ENCODE results near the gene DOCK6.

DOCK6 gene

DNA sequence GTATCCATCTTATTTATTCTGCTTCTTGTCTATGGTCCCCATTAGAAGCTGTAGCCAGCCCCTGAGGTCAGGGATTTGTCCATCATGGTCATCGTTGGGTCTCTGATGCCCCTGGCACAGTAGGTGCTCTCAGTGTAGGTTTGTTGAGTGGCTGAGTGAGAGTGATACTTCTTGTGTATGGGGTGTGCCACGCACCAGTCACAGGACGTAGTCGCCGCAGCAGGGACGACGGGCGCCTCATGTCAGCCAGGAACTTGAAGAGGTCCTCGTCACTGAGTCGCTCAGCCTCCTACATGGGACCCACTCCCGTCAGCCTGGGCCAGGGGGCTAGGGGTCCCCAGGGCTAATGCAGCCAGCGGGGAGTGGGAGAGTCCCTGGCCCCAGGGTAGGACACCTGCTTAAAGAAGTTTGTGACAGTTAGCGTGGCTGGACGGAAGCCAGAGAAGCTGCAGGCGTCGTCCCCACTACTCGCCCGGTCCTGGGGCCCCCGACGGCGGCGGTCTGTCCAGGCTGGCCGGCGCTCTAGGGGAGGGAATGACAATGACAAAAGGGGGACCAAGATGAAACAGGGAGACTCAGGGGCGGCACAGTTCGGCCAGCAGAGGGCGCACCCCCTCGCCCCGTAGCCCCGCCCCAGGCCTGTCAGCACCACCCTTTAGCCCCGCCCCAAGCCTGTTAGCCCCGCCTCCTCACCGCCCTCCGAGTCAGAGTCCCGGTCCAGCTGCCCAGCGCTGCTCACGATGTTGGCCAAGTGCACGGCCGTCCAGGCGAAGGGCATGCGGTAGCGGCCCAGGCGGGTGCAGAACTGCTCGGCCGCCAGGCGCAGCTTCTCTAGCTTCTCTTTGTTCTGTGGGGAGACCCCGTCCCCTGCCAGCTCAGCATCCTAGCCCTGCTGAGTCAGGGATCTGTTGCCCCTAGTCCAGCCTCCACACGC is 19.2 kb downstream of the DOCK6 start:
- DNase-seq: peak; percentile 58

DNA sequence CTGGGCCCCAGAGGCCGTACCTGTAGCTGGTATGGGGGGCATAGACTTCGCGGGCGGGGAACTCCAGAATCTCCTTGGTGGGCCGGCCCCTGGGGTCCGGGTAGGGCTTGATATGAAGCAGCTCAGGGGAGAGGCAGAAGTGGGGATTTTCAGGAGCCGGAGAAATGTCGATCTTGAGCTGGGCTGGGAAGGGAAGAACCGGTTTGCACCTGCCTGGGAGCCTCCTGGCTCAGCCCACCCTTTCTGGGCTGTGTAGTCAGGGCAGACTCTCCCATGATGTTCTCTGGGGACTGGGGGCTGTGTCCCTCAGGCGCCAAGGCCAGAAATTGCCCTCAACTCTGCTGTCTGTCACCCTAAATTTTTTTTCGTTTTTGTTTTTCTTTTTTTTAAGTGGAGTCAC is 20.3 kb downstream of the DOCK6 start:
- DNase-seq: no peak

DNA sequence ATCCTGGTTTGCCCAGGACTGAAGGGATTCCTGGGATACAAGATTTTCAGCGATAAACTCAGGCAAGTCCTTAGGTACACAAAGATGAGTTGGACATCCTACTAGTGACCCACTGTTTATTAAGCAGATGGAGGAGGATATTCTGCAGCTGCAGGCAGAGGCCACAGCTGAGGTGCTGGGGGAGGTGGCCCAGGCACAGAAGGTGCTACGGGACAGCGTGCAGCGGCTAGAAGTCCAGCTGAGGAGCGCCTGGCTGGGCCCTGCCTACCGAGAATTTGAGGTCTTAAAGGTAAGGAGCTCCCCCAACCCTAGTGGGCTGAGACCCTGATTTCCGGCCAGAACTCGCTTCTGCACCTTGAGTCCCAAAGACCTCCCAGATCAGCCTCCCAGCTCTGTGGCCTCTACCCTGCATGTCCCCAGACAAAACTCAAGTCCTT is 22.3 kb downstream of the DOCK6 start:
- DNase-seq: no peak

DNA sequence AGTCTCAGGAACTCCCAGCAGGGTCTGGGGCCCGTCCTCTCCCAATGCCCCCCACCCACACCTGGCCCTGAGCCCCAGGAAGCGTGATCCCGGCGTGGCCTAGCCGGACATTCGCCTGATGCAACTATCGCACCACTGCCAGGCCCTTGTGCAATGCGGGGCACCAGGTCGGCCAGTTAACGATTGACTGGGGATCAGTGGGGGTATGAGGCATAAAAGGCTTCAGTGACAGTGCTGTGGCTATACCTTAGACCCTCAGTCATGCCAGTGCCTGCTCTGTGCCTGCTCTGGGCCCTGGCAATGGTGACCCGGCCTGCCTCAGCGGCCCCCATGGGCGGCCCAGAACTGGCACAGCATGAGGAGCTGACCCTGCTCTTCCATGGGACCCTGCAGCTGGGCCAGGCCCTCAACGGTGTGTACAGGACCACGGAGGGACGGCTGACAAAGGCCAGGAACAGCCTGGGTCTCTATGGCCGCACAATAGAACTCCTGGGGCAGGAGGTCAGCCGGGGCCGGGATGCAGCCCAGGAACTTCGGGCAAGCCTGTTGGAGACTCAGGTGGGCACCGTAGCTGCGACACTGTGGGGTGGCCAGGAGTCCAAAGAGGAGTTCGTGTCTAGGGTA is 22.8 kb downstream of the DOCK6 start, which contains the start of gene ANGPTL8:
Gene ANGPTL8, plus strand, starts transcription at position 243 of the 624 bp plus-strand sequence. Its CDS starts 19 bp downstream, at position 262.
- DNase-seq: no peak

DNA sequence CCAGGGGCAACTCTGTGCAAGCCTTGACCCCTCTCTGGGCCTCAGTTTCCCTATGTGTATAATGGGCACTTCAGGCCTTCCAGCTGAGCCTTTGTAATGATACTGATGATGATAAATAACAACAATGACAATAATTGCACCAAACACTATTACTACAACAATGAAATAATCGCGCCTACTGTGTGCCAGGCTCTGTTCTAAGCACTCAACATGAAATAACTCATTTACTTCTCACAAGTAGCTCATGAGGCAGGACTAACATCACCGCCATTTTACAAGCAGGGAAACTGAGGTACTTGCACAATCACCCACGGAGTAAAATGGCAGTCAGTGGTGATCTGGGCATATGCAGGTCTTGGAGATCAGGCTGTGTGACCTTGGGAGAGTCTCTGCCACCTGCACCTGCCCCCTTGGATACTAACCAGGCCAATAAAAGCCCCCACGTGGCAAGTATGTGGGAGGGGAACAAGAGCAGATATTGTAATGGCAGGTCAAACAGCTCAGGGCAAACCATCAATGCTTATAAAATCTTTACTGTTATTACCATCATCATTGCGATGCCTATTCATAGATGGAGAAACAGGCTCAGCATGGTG is 23.4 kb downstream of the DOCK6 start:
- DNase-seq: no peak

DNA sequence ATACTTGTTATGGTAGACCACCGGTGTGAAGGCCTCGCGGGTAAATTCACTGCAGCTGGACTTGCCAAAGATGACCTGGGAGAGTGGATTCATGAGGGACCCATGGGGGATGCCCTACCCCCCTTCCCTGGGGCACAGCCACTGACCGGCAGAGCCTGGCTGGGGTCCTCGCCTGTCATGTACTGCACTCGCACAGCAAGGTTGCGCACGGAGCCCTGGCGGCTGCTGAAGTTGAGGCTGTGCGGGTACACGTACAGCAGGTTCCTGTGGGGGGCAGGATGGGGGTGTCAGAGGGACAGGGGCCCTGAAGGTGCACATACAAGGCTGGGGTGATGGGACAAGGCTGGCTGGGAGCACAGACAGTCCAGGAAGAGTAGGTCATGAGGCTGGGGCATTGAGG is 24.3 kb downstream of the DOCK6 start:
- no peak for DNase-seq

DNA sequence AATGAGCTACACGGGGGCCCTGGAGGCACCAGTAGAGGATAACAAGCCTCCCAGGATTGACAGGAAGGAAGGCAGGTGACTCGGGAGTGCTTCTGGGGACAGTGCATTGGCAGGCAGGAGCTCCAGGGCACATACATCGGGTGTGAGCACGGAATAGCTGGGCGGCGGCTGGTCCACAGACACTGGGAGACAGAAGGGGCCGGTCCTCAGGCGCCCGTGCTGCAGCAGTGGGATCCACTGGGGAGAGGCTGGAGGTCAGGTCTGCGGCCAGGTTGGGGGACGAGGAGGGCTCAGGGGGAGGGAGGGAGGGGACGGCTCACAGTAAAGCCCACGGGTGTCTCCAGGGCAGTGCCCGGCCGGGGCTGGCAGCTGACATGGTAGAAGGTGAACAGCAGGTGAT is 25.0 kb downstream of the DOCK6 start:
- no peak for DNase-seq

DNA sequence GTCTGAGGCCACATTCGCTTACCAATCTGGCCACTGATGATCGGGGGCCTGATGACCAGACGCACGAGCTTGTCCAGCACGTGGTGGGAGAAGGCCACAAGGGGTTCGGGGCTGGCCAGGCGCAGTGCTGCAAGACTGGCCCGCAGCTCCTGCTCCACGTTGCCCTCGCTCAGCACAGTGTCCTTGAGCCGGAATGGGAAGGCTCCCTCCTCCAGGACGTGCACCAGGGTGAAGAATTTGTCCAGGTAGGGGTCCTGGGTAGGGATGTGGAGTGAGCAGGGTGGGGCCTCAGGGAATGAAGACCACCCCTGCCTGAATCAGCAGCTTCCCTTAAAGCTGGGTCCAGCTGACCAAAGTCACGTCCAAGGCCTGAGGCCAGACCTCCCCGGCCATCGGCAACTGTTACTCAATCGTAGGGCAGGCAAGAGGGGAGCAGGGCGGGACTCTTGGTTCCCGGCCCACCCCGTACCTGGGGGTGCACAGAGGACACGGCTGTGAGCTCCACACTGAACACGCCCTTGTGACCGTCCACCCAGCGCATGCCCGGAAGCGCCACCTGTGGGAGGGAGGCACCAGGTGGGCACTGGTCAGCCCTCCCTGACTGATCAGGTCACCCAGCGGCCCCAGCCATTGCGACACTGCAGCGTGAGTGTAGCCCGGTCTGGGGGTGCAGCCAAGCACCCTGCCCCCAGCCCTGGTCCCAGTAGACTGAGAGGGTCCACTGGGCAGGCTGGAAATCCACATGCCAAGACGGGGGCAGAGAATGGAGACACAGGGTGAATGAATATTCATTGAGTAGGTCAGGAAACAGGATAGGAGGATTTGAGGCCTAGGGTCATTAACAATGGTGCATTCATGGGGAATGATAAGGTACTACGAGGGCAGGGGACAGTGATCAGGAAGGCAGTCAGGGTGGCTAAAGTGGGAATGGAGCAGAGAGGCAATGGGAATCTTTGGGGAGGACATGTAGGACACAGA is 25.7 kb downstream of the DOCK6 start:
- DNase-seq: no peak

DNA sequence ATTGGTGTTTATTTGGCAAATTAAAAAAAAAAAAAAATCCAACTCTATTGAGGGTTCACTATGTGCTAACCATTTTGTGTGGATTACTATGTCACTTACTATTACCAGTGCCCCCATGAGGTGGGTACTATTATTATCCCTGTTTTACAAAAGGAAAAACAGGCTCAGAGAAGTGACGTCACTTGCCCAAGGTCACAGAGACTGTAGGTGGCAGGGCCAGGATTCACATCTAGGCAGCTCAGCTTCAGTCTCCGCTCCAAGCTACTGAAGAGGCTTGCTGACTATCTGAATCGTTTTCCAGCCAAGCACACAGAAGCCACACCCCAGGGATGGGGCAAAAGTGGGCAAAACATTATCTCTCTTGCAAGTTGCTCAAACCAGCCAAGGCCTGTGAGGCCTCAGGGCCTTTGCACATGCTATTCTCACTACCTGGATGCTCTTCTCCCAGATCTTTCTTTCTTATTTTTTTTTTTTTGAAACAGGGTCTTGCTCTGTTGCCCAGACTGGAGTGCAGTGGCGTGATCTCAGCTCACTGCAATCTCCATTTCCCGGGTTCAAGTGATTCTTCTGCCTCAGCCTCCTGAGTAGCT is 27.7 kb downstream of the DOCK6 start:
- no peak for DNase-seq

DNA sequence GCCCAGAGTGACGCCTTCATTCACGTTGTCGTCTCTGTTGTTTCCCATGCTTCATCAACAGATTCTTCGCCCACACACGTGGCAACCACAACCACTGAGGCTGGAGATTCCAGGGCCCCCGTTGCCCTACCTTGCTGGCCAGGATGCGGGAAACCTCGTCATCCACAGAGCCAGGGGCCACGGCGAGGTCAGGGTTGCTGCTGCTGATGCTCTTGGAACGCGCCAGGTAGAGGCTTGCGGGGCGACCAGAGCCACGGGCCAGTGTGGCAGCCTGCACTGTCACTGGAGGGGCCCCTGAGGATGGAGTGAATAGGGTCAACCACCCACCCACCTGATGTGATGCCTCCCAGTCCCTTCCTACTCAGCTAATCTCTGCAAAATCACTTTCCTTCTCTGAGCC is 29.3 kb downstream of the DOCK6 start:
- no peak for DNase-seq

DNA sequence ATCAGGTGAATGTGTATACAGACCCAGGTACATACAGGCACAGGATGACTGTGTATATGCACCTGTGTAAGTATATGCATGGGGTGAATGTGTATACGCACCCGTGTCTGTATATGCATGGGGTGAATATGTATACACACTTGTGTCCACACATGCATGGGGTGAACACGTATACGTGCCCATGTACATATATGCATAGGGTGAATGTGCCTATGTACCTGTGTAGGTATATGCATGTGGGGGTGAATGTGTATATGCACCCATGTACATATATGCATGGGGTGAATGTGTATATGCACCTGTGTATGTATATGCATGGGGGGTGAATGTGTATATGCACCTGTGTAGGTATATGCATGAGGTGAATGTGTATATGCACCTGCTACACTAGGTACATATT is 29.8 kb downstream of the DOCK6 start:
- no peak for DNase-seq

DNA sequence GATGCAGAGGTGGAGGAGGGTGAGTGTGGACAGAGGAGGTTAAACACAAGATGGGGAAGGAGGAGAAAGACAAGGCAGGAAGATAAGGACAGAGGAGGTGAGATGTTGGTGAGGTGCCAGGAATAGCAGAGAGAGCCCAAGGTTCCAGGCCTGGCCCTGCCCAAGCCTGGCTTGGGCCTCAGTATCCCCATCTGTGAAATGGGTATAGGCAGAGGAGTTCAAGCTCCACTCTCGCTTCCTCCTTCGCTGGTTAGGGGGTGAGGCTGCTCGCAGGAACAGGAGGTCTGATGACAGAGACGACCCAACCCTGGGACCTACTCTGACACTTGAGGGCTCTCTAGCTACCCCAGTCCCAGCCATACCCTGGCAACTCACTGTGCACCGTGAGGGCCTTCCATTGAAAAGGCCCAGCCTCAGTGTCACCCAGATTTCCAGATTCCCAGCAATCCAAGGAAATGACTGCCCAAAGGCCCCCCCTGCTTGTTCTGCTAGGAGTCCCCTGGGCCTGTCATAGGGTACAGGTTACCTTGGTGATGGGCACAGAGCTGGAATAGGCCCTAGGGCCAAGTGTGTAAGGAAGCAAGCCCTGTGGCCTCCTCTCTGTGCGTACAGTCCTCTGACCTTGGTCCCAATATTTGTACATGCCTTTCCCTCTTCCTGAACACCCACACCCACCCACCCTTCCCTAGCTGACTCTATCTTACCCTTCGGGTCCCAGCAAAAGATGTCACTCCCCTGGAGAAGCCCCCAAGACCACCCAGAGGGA is 31.5 kb downstream of the DOCK6 start:
- DNase-seq: no peak

DNA sequence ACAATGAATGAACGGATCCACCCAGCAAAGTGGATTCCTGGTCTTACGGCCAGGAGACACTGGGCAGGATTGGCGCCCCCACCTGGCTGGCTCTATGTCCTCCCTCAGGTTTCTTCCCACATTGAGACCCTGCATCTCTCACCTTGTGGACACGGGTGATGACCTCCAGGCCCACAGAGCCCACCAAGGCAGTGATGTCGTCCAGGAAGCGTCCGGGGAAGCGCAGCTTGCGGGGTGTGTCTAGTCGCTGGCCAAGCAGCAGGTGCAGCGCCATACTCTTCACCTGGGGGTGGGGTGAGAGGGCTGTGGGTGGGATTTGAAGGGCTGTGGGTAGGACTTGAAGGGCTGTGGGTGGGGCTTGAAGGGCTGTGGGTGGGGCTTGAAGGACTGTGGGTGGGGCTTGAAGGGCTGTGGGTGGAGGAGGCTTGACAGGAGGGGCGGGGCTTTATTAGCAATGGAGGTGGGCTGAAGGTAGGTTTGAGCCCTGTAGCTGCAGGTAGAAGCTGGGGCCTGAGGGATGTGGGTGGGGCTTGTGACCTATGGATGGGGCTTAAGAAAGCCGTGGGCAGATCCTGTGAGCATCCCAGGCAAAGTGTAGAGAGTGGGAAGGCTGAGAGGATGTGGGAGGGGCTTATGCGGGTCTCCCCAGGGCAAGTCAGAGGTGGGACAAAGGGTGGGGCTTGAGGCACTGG is 35.0 kb downstream of the DOCK6 start:
- DNase-seq: no peak

DNA sequence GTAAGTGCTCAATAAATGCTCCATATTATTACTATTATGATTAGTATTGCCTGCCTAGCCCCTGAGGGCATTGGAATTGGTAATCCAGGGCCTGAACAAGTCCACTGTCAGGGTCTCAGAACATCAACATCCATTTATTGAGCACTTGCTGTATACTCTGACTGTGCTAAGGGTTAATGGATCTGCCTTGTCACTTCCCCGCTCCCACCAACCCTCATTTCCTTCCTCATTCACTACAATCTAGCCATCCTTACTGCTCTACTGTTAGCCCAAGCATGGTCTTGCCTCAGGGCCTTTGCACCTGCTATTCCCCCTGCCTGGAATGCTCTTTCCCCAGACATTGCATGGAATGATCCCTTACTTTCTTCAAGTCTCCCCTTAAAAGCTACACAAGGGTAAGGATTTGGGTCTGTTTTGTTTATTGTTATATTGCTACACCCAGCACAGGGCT is 35.6 kb downstream of the DOCK6 start:
- DNase-seq: no peak

DNA sequence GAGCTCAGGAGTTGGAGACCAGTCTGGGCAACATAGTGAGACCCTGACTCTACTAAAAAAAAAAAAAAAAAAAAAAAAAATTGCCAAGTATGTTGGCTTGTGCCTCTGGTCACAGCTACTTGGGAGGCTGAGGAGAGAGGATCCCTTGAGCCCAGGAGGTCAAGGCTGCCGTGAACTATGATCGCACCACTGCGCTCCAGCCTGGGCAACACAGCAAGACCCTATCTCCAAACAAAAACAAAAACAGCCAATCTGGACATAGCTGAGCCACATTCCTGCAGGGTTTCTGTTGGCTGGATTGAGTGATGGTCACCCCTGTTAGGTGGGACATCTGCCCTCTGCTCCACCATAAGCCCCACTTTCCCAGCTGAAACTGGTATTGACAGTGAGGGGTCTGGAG is 36.5 kb downstream of the DOCK6 start:
- DNase-seq: no peak

DNA sequence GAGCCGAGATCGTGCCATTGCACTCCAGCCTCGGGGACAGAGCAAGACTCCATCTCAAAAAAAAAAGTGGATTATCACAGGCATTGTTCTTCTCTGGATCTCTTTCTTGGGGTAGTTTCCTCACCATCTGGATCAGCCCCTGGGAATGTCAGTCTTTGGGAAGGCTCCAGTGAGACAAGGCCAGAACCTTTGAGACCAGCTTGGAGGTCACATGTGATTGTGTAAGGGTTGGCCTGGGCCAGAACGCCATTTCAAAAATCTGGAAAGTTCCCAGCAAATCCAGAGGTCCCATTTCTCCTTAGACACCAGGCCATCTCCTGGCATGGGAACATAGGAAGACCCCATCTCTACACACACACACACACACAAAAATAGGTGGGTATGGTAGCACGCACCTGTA is 37.2 kb downstream of the DOCK6 start:
- DNase-seq: no peak

DNA sequence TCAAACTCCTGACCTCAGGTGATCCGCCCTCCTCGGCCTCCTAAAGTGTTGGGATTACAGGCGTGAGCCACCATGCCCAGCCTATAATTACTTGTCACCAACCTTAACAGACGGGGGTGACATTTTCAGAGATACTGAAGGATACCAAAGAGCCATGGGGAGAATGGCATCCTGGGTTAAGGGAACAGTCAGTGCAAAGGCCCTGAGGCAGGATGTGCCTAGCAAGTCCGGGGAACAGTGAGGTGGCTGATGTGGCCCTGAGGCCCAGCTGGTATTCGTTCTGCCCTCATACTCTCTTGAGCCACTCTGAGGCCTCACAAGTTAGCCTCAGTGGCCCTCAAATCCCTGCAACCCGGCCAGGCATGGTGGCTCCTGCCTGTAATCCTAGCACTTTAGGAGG is 37.9 kb downstream of the DOCK6 start:
- DNase-seq: no peak

DNA sequence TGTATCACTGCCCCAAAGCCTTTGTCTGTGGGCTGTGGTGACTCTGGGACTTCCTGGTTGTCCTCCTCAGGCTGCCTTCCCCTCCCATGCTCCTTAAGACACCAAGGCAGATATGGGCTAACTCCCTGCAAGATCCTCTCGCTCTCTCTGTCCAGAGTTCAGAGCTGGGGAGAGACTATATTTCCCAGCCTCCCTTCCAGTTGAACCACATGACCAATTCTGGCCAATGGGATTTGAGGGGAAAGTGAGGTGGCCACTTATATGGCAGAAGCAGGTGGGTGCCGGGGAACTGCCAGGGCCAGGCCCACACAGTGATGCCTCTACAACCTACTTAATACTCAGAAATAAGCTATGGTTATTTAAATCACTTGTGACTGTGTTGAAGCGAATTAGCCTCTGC is 39.1 kb downstream of the DOCK6 start:
- no peak for DNase-seq

DNA sequence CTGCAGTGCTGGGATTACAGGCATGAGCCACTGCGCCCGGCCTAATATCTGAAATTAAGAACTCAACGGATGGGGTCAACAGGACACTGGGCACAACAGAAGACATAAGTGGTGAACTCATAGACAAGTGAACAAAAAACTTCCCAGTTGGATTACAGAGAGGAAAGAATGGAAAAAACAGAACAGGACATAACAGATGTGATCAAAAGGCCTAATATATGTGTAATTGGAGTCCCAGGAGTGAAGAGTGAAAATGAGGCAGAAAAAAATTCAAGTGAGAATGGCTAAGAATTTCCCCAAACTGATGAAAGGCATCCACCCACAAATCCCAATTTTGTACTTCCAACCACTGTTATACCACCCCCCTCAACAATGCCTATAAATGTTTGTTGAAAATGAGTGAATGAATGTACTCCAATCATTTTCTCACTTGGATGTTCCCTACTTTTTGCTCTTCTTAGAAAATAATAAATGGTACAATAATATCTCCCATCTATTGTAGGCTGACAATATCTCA is 41.2 kb downstream of the DOCK6 start:
- no peak for DNase-seq

DNA sequence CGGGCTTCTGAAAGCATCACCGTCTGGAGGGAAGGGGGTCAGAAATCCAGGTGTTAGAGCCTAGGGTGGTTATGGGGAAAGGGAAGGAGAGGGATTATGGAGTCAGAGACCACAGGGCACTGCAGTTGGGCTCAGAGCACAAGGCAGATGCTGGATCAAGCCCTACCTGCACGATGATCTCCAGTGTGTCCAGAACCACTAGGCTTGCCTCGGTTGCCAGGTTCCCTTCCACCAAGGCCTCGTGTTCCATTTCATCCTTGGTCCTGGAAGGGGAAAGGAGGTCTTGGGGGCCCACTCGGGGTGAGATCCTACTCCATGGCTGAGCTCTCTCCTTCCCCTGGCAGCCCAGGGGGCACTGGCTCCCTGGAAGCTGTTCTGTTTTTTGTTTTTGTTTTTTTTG is 47.9 kb downstream of the DOCK6 start:
- no peak for DNase-seq

DNA sequence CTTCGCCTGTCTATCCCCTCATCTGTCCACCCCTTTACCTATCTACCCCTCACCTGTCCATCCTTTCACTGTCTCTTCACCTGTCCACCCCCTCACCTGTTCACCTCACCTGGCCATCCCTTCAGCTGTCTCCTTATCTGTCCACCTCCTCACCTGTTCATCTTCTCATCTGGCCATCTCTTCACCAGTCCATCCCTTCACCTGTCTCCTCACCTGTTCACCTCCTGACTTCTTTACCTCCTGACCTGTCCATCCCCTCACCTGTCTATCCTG is 51.7 kb downstream of the DOCK6 start:
- DNase-seq: no peak

All from fibroblast of skin of right quadriceps (primary cell).